ENCODE measurements around the gene SYT1.

The SYT1 gene

DNA sequence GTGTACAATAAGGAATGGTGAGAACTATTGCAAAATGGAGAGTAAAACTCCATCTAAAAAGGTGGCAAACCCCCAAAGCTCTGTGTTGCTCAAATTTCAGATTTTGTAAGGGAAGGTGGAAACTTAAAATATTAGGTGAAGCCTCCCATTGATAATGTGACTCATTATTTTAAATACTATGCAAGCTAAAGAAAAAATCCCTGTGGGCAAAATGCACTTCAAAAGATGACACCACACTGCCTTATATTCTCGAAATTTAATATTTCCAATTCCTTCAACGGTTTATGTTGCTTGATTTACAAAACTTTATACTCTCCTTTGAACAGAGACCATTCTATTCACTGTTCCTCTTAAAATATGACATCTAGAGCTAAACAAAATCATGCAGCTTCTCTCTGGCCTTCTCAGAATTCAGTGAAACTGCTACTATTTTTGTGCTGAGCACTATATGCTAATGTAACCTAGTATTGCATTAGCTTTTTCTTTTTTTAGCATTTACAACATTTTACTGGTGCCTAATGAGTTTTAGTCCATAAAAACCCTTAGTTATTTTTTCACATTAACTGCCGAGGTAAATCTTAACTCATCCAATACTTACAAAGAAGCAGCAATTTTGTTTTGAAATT lies 297.7 kb downstream of the SYT1 start:
- Histone ChIP-seq H2AK5ac (ENCODE audit: low read length, severe bottlenecking) (no peak overlapping the region), H3K4me1 (ENCODE audit: control insufficient read depth, insufficient read depth, low read depth, low read length) (no peaks in the 10 kb centered on the region), H3K36me3 (ENCODE audit: control insufficient read depth in 1 of 2, insufficient read depth in 2 of 2, low read depth in 1 of 2, low read length in 2 of 2) (no peaks in the 10 kb centered on the region), H4K91ac (ENCODE audit: low read length) (no peak overlapping the region), H3K18ac (ENCODE audit: low read depth in 1 of 2, low read length in 2 of 2) (no peak overlapping the region), H3K9ac (ENCODE audit: low read length) (no peak overlapping the region), H2BK5ac (ENCODE audit: low read depth, low read length, poor library complexity, severe bottlenecking) (no peak overlapping the region), H3K4me2 (ENCODE audit: low read length, poor library complexity, severe bottlenecking) (no peak overlapping the region), H3K4ac (ENCODE audit: low read depth in 1 of 2, low read length in 2 of 2) (no peak overlapping the region), H2BK120ac (ENCODE audit: low read depth, low read length) (no peak overlapping the region), H3K9me3 (ENCODE audit: control insufficient read depth, low read length) (no peaks in the 10 kb centered on the region), H3K27ac (ENCODE audit: low read length, poor library complexity, severe bottlenecking) (no peak overlapping the region), H3K27me3 (ENCODE audit: control insufficient read depth in 1 of 2, insufficient read depth in 1 of 2, low read length in 2 of 2) (no peaks in the 10 kb centered on the region), H4K8ac (ENCODE audit: low read length) (no peak overlapping the region), H2BK15ac (ENCODE audit: low read depth, poor library complexity, severe bottlenecking) (no peak overlapping the region), H2AFZ (ENCODE audit: low read depth, low read length) (no peak overlapping the region), H3K4me3 (ENCODE audit: insufficient read depth in 1 of 2, low read depth in 1 of 2, low read length in 2 of 2) (no peak overlapping the region), H2BK12ac (ENCODE audit: low read length in 2 of 2) (no peak overlapping the region), H3K23ac (ENCODE audit: low read length in 2 of 2) (no peak overlapping the region), H3K14ac (ENCODE audit: low read length in 2 of 2) (no peak overlapping the region), H3K79me1 (replicated peaks; ENCODE audit: low read length, poor library complexity, severe bottlenecking) (no peaks in the 10 kb centered on the region)
- WGBS: 78% methylated on average over 2 of the region's 3 CpGs
- no peak for DNase-seq

DNA sequence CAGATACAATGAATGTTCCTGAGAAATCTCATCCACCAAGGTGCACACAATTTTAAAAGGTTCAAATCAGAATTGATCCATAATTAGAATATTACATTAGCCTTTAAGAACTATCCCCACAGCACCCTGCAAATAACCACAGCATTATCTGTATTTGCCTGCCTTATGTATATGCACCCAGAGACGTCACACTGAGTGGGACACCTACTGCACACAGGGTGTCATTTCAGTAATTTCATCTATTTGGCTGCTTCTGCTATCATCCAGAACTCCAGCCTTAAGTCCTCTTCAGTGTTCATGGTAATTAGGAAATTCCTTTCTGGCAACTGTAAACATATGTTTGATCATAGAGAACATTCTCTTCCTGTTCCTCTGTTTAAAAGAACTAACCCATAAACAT lies 298.4 kb downstream of the SYT1 start:
- Histone ChIP-seq H2AFZ (ENCODE audit: low read depth, low read length) (no peak overlapping the region), H3K4me2 (ENCODE audit: low read length, poor library complexity, severe bottlenecking) (no peak overlapping the region), H3K23ac (ENCODE audit: low read length in 2 of 2) (no peak overlapping the region), H3K27ac (ENCODE audit: low read length, poor library complexity, severe bottlenecking) (no peak overlapping the region), H3K14ac (ENCODE audit: low read length in 2 of 2) (no peak overlapping the region), H3K4me1 (ENCODE audit: control insufficient read depth, insufficient read depth, low read depth, low read length) (no peaks in the 10 kb centered on the region), H2BK120ac (ENCODE audit: low read depth, low read length) (no peak overlapping the region), H4K8ac (ENCODE audit: low read length) (no peak overlapping the region), H3K27me3 (ENCODE audit: control insufficient read depth in 1 of 2, insufficient read depth in 1 of 2, low read length in 2 of 2) (no peaks in the 10 kb centered on the region), H3K4ac (ENCODE audit: low read depth in 1 of 2, low read length in 2 of 2) (no peak overlapping the region), H3K18ac (ENCODE audit: low read depth in 1 of 2, low read length in 2 of 2) (peak overlapping the region; percentile 61 to 79), H3K9me3 (ENCODE audit: control insufficient read depth, low read length) (no peaks in the 10 kb centered on the region), H2AK5ac (ENCODE audit: low read length, severe bottlenecking) (no peak overlapping the region), H2BK15ac (ENCODE audit: low read depth, poor library complexity, severe bottlenecking) (no peak overlapping the region), H3K79me1 (replicated peaks; ENCODE audit: low read length, poor library complexity, severe bottlenecking) (no peaks in the 10 kb centered on the region), H3K9ac (ENCODE audit: low read length) (no peak overlapping the region), H3K36me3 (ENCODE audit: control insufficient read depth in 1 of 2, insufficient read depth in 2 of 2, low read depth in 1 of 2, low read length in 2 of 2) (no peaks in the 10 kb centered on the region), H4K91ac (ENCODE audit: low read length) (no peak overlapping the region), H2BK12ac (ENCODE audit: low read length in 2 of 2) (no peak overlapping the region), H2BK5ac (ENCODE audit: low read depth, low read length, poor library complexity, severe bottlenecking) (no peak overlapping the region), H3K4me3 (ENCODE audit: insufficient read depth in 1 of 2, low read depth in 1 of 2, low read length in 2 of 2) (no peak overlapping the region)
- WGBS: 55% methylated on average over 1 of the region's 1 CpG
- DNase-seq: no peak

- Histone ChIP-seq H4K8ac (ENCODE audit: low read length) (no peak overlapping the region), H2AK5ac (ENCODE audit: low read length, severe bottlenecking) (no peak overlapping the region), H3K9me3 (ENCODE audit: control insufficient read depth, low read length) (no peaks in the 10 kb centered on the region), H3K27ac (ENCODE audit: low read length, poor library complexity, severe bottlenecking) (no peak overlapping the region), H2BK5ac (ENCODE audit: low read depth, low read length, poor library complexity, severe bottlenecking) (no peak overlapping the region), H2BK15ac (ENCODE audit: low read depth, poor library complexity, severe bottlenecking) (no peak overlapping the region), H2BK12ac (ENCODE audit: low read length in 2 of 2) (no peak overlapping the region), H3K4me1 (ENCODE audit: control insufficient read depth, insufficient read depth, low read depth, low read length) (no peaks in the 10 kb centered on the region), H2BK120ac (ENCODE audit: low read depth, low read length) (no peak overlapping the region), H3K27me3 (ENCODE audit: control insufficient read depth in 1 of 2, insufficient read depth in 1 of 2, low read length in 2 of 2) (no peaks in the 10 kb centered on the region), H3K4me3 (ENCODE audit: insufficient read depth in 1 of 2, low read depth in 1 of 2, low read length in 2 of 2) (no peak overlapping the region), H3K4ac (ENCODE audit: low read depth in 1 of 2, low read length in 2 of 2) (no peak overlapping the region), H3K14ac (ENCODE audit: low read length in 2 of 2) (no peak overlapping the region), H3K23ac (ENCODE audit: low read length in 2 of 2) (no peak overlapping the region), H3K4me2 (ENCODE audit: low read length, poor library complexity, severe bottlenecking) (no peak overlapping the region), H3K36me3 (ENCODE audit: control insufficient read depth in 1 of 2, insufficient read depth in 2 of 2, low read depth in 1 of 2, low read length in 2 of 2) (no peaks in the 10 kb centered on the region), H3K9ac (ENCODE audit: low read length) (no peak overlapping the region), H2AFZ (ENCODE audit: low read depth, low read length) (no peak overlapping the region), H3K18ac (ENCODE audit: low read depth in 1 of 2, low read length in 2 of 2) (no peak overlapping the region), H3K79me1 (replicated peaks; ENCODE audit: low read length, poor library complexity, severe bottlenecking) (no peaks in the 10 kb centered on the region), H4K91ac (ENCODE audit: low read length) (no peak overlapping the region)
- DNase-seq: no peak
- WGBS: 96% methylated on average over 1 of the region's 2 CpGs
These were observed 300.3 kb downstream of the SYT1 start for GRCh38 chr12:79164890-79165289.

- no peak overlapping the region for H3K27ac ChIP-seq (ENCODE audit: low read length, poor library complexity, severe bottlenecking)
These were observed 304.1 kb downstream of the SYT1 start for GRCh38 chr12:79168687-79169086.

More at GRCh38 chr12:79168687-79169086, 304.1 kb downstream of the SYT1 start:
- Histone ChIP-seq H3K4me3 (ENCODE audit: insufficient read depth in 1 of 2, low read depth in 1 of 2, low read length in 2 of 2) (no peak overlapping the region), H3K27me3 (ENCODE audit: control insufficient read depth in 1 of 2, insufficient read depth in 1 of 2, low read length in 2 of 2) (no peaks in the 10 kb centered on the region), H2BK15ac (ENCODE audit: low read depth, poor library complexity, severe bottlenecking) (no peak overlapping the region), H3K14ac (ENCODE audit: low read length in 2 of 2) (no peak overlapping the region), H4K91ac (ENCODE audit: low read length) (no peak overlapping the region), H3K9ac (ENCODE audit: low read length) (no peak overlapping the region), H3K23ac (ENCODE audit: low read length in 2 of 2) (no peak overlapping the region), H2BK12ac (ENCODE audit: low read length in 2 of 2) (no peak overlapping the region), H3K79me1 (replicated peaks; ENCODE audit: low read length, poor library complexity, severe bottlenecking) (no peaks in the 10 kb centered on the region), H3K4me1 (ENCODE audit: control insufficient read depth, insufficient read depth, low read depth, low read length) (no peaks in the 10 kb centered on the region), H2BK120ac (ENCODE audit: low read depth, low read length) (no peak overlapping the region), H3K9me3 (ENCODE audit: control insufficient read depth, low read length) (no peaks in the 10 kb centered on the region), H3K18ac (ENCODE audit: low read depth in 1 of 2, low read length in 2 of 2) (no peak overlapping the region), H3K4ac (ENCODE audit: low read depth in 1 of 2, low read length in 2 of 2) (no peak overlapping the region), H2AK5ac (ENCODE audit: low read length, severe bottlenecking) (no peak overlapping the region), H2BK5ac (ENCODE audit: low read depth, low read length, poor library complexity, severe bottlenecking) (no peak overlapping the region), H3K36me3 (ENCODE audit: control insufficient read depth in 1 of 2, insufficient read depth in 2 of 2, low read depth in 1 of 2, low read length in 2 of 2) (no peaks in the 10 kb centered on the region), H3K4me2 (ENCODE audit: low read length, poor library complexity, severe bottlenecking) (no peak overlapping the region), H4K8ac (ENCODE audit: low read length) (no peak overlapping the region), H2AFZ (ENCODE audit: low read depth, low read length) (no peak overlapping the region)
- DNase-seq: peak; percentile 24
- WGBS: 32% methylated on average over 2 of the region's 2 CpGs
